CD4-positive, alpha-beta T cell treated with Interleukin-1 beta for 1 hour (primary cell): ENCODE measurements around the gene NCAM2.

Source experiments
- DNase-seq, 2 donors: peaks; one replicate each; pipeline ENCODE4 v3.0.0-alpha.2; 2020 to 2022

Gene NCAM2

GRCh38 chr21:20997636-20998455 is at the start of gene NCAM2:
Gene NCAM2, plus strand, starts transcription at chr21:20998409.
- DNase-seq: peak; percentile 62 to 67

- no peak for DNase-seq
Observed at GRCh38 chr21:20949884-20950283, 48.3 kb upstream of the NCAM2 start.

DNA sequence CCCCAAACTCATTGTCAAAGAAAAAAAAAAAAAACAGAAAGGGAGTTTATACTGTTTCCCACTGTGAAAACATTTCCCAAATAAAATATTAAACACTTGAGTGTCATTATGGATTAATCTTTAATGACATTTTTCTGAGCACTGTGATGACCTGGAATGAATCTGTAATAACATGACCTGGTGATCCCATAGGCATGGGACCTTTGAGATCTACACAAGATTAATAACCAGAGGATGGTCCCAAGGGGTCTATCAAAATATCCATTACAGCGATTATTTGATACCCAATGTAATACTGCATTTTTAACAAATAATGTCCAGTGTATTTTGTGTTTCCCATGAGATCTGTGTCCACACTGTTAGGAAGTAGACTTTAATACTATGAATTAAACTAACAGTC is 32.4 kb upstream of the NCAM2 start:
- no peak for DNase-seq

- DNase-seq: no peak
Observed at GRCh38 chr21:20968391-20968790, 29.8 kb upstream of the NCAM2 start.

- DNase-seq: no peak
Observed at GRCh38 chr21:20970691-20971090, 27.5 kb upstream of the NCAM2 start.

DNA sequence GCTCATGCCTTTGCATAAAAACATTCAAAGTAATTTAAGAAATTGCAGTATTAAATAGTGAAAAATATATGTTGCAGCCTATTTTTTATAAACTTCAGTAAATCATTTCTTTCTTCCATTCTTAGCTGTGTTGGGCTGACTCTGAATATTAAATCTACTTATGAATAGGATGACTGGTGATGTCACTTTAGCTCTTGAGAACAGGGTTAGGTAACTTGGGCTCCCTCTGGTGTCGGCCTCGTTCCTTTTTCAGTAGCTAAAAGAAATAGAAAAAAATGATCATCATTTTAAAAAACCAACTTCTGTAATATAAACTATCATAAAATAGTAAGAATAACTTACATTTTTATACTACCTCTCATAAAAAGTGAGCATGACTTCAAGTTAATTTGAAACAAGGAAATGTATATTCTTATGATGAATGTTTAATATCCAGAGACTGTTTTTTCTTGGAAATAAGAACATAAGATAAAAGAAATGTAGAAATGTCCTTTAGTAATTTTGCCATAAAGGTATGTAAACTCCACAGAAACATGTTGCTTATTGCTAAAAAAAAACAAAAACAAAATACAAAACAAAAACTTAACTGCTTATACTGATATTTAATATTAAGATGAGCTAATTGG is 26.8 kb upstream of the NCAM2 start:
- peak in 1 of 2 donors; percentile 1 for DNase-seq

DNA sequence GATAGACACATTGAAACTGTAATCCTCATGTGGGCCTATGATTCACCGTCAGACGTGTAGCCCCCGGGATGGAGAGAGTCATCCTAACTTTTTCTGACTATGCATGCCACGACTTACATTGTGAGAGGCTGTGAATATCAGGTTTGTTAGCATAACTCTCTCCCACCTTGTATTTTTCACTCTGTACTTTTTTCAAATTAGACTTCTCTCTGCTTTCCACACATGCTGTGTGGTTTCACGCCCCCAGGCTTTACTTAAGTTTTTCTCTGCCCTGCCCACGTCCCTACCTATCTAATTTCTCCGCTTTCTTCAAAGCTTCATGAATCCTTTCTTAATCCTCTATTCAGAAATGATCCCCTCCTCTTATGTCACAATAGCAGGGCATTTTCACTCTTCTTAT is 3.4 kb upstream of the NCAM2 start:
- DNase-seq: no peak

DNA sequence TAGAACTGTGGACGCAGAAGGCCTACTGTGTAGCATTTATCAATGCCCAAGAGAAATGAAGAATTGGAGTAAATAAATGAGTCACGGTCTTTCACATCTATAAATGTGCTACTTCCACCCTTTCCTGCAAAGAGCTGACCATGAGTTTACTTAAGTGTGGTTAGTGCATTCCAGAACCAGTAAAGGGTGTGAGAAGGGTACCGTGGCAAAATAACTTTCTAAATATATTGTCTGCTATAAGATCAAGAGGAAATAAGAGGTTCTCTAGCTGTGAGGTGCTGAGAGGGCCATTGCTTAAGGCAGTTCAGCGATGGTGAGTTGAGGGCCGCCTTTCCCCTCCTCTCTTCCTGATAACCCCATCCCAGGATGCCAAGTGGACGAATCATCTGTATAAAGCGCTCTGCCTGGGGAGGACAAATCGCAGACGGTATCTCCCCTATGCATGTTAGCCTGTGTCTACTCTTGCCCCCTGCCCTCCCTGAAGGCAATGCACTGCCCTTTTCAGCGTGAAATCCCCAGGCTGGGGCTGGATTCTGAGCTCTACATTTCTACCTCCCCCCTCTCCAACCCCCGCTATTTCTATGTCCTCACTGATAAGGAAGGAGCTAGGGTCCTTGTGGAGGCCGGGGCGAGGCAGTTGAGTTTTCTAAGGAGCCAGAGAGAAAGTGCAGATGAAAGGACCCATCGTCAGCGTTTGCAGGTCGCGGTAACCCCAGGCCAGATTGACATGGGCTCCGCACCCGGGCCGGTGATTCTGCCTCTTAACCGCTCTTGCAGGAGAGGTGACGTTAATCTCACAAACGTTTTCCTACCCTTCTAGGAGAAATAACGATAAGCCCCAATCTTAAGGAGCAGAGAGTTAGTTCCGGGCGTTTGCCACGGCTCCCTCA is 1.5 kb upstream of the NCAM2 start:
- no peak for DNase-seq

DNA sequence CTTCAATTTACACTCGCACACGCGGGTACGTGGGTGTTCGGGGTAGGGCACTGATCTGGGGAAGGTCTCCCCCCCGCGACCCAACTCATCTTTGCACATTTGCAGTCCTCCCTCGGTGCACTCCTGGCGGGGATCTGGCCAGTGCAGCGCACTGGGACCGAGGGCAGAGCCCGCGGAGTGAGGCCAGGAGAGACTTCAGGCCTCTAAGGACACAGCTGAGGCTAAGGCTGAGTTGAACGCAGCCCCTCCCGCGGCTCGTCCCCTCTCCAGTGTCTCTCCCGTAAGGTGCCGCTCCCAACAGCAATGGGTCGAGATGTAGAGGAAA is 936 bp upstream of the NCAM2 start:
- no peak for DNase-seq

- no peak for DNase-seq
Observed at GRCh38 chr21:20998456-20998789, 214 bp downstream of the NCAM2 start.

DNA sequence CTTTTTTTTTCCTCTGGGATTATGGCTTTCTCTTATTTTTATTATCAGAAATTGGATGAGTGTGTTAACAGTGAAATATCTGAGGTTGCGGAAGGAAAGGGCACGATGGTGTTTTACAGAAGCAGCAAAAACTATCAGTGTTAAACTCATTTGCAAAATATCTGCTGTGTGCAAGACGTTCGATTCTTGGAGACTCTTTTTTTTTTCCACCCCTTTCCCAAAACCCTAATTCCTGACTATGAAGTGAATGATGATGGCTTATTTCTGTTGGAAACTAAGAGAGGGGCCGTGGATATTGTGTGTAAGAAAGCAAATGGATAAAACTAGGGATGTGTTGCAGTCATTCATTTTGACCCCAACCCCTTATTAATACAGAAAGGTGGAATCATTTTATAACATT is 677 bp downstream of the NCAM2 start:
- no peak for DNase-seq

DNA sequence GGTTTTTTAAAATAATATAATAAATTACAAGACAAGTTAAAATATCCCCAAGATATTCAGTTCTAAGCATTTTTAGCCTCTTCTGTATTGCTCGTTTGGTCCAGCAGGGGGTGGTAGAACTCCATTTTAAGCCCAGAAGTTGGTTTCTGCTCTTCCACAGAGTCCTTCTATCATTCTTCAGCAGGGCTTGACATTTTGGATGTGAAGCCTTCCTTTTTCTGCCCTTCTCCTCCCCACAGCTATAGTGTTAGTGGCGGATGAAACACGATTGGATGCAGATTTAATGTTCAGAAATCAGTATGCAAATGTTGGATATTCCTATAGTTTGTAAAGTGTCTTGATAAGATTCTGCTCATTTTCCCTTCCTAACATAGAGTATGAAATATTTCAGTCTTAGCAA is 1.4 kb downstream of the NCAM2 start:
- DNase-seq: peak in 1 of 2 donors; percentile 40

DNA sequence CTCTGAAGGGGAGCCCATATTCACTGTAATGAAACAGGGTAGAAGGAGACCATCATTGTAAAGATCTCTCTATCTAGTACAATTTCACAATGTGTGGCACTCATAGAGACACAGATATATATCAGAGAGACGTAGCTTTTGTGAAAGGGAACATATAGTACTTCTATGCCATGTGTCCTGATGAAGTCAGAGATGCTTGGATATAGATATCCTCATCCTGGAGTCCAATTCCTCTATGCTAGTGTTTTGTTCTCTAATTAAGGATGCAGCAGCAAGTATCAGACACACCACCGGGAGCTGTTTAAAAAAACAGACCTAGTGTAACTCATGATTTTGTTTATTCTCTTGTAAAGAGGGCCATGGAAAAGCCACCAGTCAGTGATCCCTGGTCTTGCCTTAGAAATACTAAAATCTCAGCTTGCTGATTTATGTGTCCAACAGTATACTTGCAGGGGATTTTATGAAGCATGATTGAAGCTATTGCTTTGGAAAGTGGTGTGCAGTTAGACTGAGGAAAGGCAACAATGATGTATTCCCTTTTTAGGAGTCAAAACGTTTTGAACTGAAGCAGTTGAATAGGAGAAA is 2.5 kb downstream of the NCAM2 start:
- no peak for DNase-seq

DNA sequence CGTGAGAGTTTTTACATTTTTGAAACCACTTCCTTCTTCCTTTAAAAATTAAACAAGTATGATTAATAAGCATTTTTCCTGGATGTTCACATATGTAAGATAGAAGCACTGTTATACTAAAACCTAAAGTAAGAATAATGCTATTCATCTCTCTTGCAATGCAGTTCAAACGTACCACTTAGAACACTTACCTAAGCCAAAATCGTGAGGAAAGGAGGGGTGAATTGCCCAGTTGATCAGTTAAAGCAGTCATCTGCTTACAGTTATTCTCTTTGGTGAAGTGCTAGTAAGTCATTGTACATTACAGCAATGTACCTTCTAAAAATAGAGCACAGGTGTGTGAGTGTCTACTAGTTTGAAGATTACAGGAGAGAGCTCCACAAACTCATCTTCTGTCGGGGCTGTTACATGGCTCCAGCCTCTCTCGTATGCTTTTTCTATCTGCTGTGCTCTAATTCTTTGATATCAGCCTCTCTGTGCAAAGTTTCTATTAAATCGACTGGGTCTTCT is 3.4 kb downstream of the NCAM2 start:
- no peak for DNase-seq

- DNase-seq: no peak
Observed at GRCh38 chr21:21002153-21002552, 3.9 kb downstream of the NCAM2 start.

- no peak for DNase-seq
Observed at GRCh38 chr21:21003701-21004100, 5.5 kb downstream of the NCAM2 start.

DNA sequence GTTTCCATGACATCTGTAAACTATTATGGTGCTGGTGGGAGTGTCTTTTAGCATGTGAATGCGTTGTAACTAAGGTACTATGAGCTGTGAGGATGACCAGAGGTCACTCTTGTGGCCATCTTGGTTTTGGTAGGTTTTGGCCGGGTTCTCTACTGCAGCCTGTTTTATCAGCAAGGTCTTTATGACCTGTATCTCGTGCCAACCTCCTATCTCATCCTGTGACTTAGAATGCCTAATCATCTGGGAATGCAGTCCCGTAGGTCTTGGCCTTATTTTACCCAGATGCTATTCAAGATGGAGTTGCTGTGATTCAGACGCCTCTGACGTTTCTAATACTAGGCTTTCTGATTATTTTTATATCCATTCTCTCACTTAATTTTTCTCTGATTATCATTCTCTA is 9.4 kb downstream of the NCAM2 start:
- DNase-seq: no peak

DNA sequence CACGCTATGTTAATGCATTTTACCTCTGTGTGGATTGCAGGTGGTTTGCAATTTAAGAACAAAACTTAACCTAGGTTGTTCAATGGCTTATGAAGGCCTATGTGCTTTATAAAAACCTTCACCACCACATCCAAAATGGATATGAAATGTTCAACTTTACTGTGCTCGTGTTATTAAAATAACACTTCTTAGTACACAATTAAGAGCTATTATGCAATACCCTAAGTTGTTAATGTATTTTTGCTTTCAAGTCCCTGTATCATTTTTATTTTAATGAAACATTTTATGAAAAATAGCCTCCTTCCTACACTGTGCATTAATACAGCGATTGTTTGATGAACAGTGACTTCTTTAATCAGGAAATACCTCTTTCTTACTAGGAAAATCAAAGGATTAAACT is 12.0 kb downstream of the NCAM2 start:
- DNase-seq: no peak

- no peak for DNase-seq
Observed at GRCh38 chr21:21010698-21011097, 12.5 kb downstream of the NCAM2 start.

DNA sequence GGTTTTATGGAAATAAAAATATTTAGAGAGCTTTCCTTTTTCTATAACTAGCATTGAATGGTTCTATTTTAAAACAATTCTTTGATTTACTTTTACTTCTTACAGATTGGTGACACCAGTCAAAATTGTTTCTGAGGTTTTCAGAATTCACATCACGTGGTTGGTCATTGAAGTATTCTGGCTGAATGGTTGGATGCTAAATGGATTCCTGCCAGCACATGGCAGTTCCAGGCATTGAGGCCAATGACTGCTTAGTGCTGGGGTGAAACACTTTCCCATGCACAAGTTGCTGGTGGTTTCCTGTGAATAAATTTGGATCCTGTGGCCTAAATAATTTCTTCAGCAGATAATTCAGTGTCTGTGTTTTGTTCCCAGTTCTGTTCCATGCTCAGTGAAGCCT is 20.6 kb downstream of the NCAM2 start:
- no peak for DNase-seq

DNA sequence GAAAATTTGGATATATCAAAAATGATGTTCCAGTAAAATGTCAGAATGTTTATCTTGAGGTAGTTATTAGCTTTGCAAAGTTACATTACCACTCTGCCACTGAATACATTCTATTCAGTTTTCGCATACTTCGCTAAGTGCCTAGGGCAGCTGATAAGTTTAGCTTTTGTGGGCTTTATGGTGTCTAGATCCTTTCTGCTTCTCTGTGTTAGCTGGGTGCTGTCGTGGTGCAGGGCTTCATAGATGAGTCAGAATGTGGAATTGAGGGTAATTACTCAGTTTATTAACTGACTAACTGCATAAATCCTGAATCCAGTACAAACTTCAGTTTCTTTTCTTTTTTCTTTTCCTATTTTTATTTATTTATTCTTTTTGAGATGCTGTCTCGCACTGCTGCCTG is 21.5 kb downstream of the NCAM2 start:
- DNase-seq: no peak

- no peak for DNase-seq
Observed at GRCh38 chr21:21025742-21026141, 27.5 kb downstream of the NCAM2 start.

- DNase-seq: no peak
Observed at GRCh38 chr21:21028275-21028820, 30.1 kb downstream of the NCAM2 start.
